Esophagus squamous epithelium (tissue), 5 donors: ENCODE measurements around the gene MPPED2. TPM values are rescaled to one million over a fixed set of nuclear protein-coding genes. Genes with fewer than 3 reads are reported as not detected.

Experiments
- DNase-seq: peaks from one replicate; lab custom pipeline; 2025; lab: John Stamatoyannopoulos, UW
- H3K27ac ChIP-seq, 4 donors: fragments of 200-600 bp; sonication (generic); one replicate each; pipeline ENCODE4 v1.5.1; 2016 to 2019; ENCODE audit warnings: mild to moderate bottlenecking in 1 of 4
- H3K27me3 ChIP-seq, 4 donors: fragments of 200-600 bp; sonication (generic); 1 replicate in 3 of 4; 2 replicates in 1 of 4; pipeline versions ENCODE4 v1.5.1 to v1.6.0; 2017 to 2021; ENCODE audit warnings: antibody characterized with exemption in 1 of 4
- H3K36me3 ChIP-seq, 3 donors: fragments of 200-600 bp; sonication (generic); one replicate each; pipeline ENCODE4 v1.5.1; 2016 to 2019
- H3K4me1 ChIP-seq, 3 donors: fragments of 200-600 bp; sonication (generic); one replicate each; pipeline ENCODE4 v1.5.1; 2017 to 2019
- H3K4me3 ChIP-seq, 4 donors: fragments of 200-600 bp; sonication (generic); 1 replicate in 3 of 4; 2 replicates in 1 of 4; pipeline ENCODE4 v1.5.1; 2016 to 2019; ENCODE audit warnings: mild to moderate bottlenecking in 2 of 4, moderate library complexity in 1 of 4
- H3K9me3 ChIP-seq, 3 donors: fragments of 200-600 bp; sonication (generic); one replicate each; pipeline ENCODE4 v1.5.1; 2016 to 2019
- POLR2A ChIP-seq, 4 donors: fragments of 450-650 bp; IDR thresholded peaks; one replicate each; pipeline ENCODE4 v1.6.1; 2017; ENCODE audit warnings: antibody characterized with exemption in 4 of 4, mild to moderate bottlenecking in 4 of 4, moderate library complexity in 3 of 4
- WGBS, 2 donors: methylation state at CpG; one replicate each; pipeline ENCODE4 v1.1.5; 2018; 5-methylcytosine and 5-hydroxymethylcytosine counted together
- intact Hi-C: fragments of 100-400 bp; cut with DNase I; formaldehyde crosslinking; loops from one replicate; pipeline ENCODE4 v1.15.0; 2022
- total RNA-seq, 4 donors: library from RNA; depleted of rRNA; stranded (reverse); fragments of >200 nt; gene quantifications; one replicate each; pipeline ENCODE4 v1.1.0, GENCODE V29; 2016
- TF ChIP-seq, protein P1 (sequence below), 6 experiments: fragments of 450-650 bp in 4 of 6; fragments of 200-600 bp in 2 of 6; sonication (generic) in 2 of 6; IDR thresholded peaks; one replicate each; pipeline ENCODE4 v1.5.1; 2016 to 2019; ENCODE audit warnings: antibody characterized with exemption in 6 of 6, mild to moderate bottlenecking in 4 of 6, moderate library complexity in 4 of 6
- donor health status: DM: yes; HTN: yes; CAD: no.

The MPPED2 gene
- total RNA-seq, 4 donors from 2014 or later, result 0.49 to 3.2 (median 1.8) TPM

DNA sequence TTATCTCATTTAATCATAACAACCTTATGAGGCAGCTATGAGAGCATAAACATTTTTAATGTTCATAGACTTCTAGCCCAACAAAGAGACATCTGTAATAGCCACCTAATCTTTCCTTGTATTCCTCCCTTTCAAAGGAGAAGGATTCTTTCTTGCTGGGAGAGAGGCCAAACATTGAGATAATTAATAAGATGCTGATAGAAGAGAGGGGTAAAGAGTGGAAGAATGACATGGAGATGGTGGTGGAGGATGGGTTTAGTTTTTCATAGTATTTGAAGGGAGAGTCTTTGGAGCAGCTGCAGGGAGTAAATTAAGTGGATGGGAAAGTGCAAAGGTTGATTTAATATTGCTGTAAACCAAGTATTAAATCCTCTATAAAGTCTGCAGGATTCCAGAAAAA is 205.3 kb downstream of the MPPED2 start:
- DNase-seq, result no peak

DNA sequence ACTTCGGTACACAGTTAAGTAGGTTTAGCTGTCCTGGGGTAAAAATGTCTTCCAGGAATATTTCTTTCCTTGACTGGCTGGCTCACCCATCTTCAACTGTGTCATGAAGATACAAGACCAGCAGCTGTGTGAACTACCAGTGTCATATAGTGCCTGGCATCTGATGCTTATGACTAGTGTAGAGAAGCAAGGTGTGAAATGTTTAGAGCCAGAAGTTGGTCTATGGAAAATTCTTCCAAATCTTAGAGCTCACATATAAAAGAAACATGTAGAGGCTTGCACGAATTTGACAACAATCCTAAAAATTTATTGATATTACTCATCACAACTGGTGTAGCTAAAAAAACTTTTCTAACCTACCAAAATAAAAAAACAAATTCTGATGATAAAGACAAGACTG is 208.8 kb downstream of the MPPED2 start:
- Histone ChIP-seq H3K4me1 (no peaks in the 10 kb centered on the region), H3K9me3 (no peaks in the 10 kb centered on the region), H3K27me3 (no peaks in the 10 kb centered on the region), H3K4me3 (no peak overlapping the region), H3K36me3 (no peaks in the 10 kb centered on the region), H3K27ac (no peak overlapping the region)
- DNase-seq, result no peak
- intact Hi-C loops, result no loop called here
- 37 to 47% methylated on average over 2 of the region's 2 CpGs for WGBS, 2 donors
- TF ChIP-seq POLR2A (IDR thresholded peaks at IDR 0.05), result no peak
- TF ChIP-seq, protein P1, sequence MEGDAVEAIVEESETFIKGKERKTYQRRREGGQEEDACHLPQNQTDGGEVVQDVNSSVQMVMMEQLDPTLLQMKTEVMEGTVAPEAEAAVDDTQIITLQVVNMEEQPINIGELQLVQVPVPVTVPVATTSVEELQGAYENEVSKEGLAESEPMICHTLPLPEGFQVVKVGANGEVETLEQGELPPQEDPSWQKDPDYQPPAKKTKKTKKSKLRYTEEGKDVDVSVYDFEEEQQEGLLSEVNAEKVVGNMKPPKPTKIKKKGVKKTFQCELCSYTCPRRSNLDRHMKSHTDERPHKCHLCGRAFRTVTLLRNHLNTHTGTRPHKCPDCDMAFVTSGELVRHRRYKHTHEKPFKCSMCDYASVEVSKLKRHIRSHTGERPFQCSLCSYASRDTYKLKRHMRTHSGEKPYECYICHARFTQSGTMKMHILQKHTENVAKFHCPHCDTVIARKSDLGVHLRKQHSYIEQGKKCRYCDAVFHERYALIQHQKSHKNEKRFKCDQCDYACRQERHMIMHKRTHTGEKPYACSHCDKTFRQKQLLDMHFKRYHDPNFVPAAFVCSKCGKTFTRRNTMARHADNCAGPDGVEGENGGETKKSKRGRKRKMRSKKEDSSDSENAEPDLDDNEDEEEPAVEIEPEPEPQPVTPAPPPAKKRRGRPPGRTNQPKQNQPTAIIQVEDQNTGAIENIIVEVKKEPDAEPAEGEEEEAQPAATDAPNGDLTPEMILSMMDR (IDR thresholded peaks at IDR 0.05), result no peak

More for the DNA sequence above, 205.3 kb downstream of the MPPED2 start:
- intact Hi-C loops, result no loop called here
- no peaks in the 10 kb centered on the region for H3K36me3 ChIP-seq
- H3K9me3 ChIP-seq, result no peaks in the 10 kb centered on the region
- H3K27me3 ChIP-seq, result no peaks in the 10 kb centered on the region
- no peak for TF ChIP-seq POLR2A (IDR thresholded peaks at IDR 0.05)
- TF ChIP-seq, protein P1 (IDR thresholded peaks at IDR 0.05), result no peak
- H3K4me3 ChIP-seq, result no peak overlapping the region
- no peaks in the 10 kb centered on the region for H3K4me1 ChIP-seq
- H3K27ac ChIP-seq, result no peak overlapping the region

DNA sequence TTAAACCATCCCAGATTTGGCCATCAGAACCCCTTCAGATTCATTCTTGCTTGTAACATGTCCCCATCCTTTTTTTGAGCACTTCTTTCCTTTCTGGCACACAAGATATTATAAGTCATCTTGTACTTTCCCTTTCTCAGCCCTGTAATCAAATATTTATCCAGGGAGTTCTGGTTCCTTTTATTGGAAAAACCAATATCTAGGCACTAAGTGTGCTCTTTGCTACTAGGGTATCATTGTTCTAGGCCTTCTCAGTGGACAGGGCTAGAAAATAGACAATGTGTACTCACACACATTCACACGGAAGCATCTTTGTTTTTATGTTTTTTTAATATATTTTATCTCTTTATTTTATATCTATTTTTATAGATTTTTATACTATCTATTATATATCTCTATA is 216.0 kb downstream of the MPPED2 start:
- H3K36me3 ChIP-seq, result no peaks in the 10 kb centered on the region
- no peaks in the 10 kb centered on the region for H3K27me3 ChIP-seq
- H3K4me1 ChIP-seq, result no peaks in the 10 kb centered on the region
- H3K9me3 ChIP-seq, result no peaks in the 10 kb centered on the region
- no peak for DNase-seq
- WGBS, 2 donors, result 76 to 84% methylated on average over 1 of the region's 1 CpG
- no peak overlapping the region for H3K27ac ChIP-seq
- intact Hi-C loops, result no loop called here
- TF ChIP-seq POLR2A (IDR thresholded peaks at IDR 0.05), result no peak
- TF ChIP-seq, protein P1 (IDR thresholded peaks at IDR 0.05), result no peak
- no peak overlapping the region for H3K4me3 ChIP-seq

DNA sequence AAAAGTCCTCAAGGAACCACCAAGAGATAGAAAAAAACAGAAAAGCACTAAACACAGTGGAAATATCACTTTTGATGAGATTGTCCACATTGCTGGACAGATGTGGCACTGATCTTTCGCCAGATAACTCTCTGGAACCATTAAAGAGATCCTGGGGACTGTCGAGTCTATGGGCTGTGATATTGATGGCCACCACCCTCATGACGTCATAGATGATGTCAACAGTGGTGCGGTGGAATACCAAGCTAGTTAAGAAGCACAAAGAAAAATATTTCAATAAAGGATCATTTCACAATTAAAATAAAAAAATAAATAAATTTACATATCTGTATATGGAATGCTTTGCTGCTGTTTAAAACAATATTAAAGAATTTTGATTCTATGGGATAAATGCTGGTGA is 217.8 kb downstream of the MPPED2 start:
- intact Hi-C loops, result no loop called here
- TF ChIP-seq POLR2A (IDR thresholded peaks at IDR 0.05), result no peak
- TF ChIP-seq, protein P1 (IDR thresholded peaks at IDR 0.05), result no peak
- no peak for DNase-seq
- Histone ChIP-seq H3K4me1 (no peaks in the 10 kb centered on the region), H3K36me3 (no peaks in the 10 kb centered on the region), H3K27me3 (no peaks in the 10 kb centered on the region), H3K9me3 (no peaks in the 10 kb centered on the region), H3K4me3 (no peak overlapping the region), H3K27ac (no peak overlapping the region)
- WGBS, 2 donors, result 78 to 88% methylated on average over 4 of the region's 4 CpGs

DNA sequence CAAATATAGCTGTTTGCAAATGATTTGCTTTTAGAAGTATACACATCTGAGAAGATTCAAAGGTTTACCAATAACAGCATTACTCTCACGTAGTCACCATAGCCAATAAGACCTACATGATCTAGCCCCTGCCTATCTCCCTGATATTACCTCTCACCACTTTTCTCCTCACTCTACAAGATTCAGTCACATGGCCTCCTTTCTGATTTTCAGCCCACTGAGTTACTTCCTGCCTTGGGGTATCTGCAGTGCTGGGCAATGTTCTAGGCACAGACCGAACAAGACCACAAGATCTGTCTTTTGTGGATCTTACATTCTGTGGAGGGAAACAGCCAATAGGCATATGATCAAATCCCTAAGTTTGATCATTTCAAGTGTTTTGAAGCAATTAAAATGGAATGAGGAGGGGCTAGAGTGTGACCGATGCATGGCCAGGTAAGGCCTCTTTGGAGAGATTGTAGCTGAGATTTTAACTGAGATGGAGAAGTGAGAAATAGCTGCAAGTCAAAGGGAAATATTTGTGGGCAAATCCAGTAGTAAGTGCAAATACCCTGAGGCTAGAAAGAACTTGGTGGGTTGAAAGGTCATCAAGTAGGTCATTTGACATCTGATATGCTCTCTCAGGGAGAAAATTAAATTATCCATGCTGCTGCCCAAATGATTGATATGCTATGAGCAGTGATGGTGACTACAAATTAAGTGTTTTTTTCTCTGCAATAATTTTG is 220.2 kb downstream of the MPPED2 start:
- Histone ChIP-seq H3K27me3 (no peaks in the 10 kb centered on the region), H3K27ac (no peak overlapping the region), H3K36me3 (no peaks in the 10 kb centered on the region), H3K4me3 (no peak overlapping the region), H3K4me1 (peaks cover 0 to 8% (median 0%) of the 10 kb centered on the region in 3 donors), H3K9me3 (no peaks in the 10 kb centered on the region)
- intact Hi-C loops, result no loop called here
- no peak for DNase-seq
- TF ChIP-seq POLR2A (IDR thresholded peaks at IDR 0.05), result no peak
- TF ChIP-seq, protein P1 (IDR thresholded peaks at IDR 0.05), result no peak
- 97 to 98% methylated on average over 3 of the region's 3 CpGs for WGBS, 2 donors
